Endodermal cell (in vitro differentiated cells): ENCODE data around the gene EMILIN2. TPM values are rescaled to one million over a fixed set of nuclear protein-coding genes. Genes with fewer than 3 reads are reported as not detected.

Experiments used
- DNase-seq: peaks from one replicate; pipeline ENCODE4 v3.0.0-alpha.2; 2017
- H3K27ac ChIP-seq: 2 replicates; pipeline ENCODE4 v1.5.1; 2013; ENCODE audit warnings: mild to moderate bottlenecking, low read depth, low read length, moderate library complexity
- H3K27me3 ChIP-seq: 2 replicates; pipeline ENCODE4 v1.6.1; 2013; ENCODE audit warnings: mild to moderate bottlenecking, low read length, moderate library complexity; ENCODE audit not compliant: insufficient read depth, control insufficient read depth, poor library complexity, severe bottlenecking
- H3K36me3 ChIP-seq: 2 replicates; pipeline ENCODE4 v1.7.0; 2013; ENCODE audit warnings: mild to moderate bottlenecking, low read length, moderate library complexity; ENCODE audit not compliant: control insufficient read depth, insufficient read depth
- H3K4me1 ChIP-seq: one replicate; pipeline ENCODE4 v1.7.0; 2013; ENCODE audit warnings: low read length; ENCODE audit not compliant: control insufficient read depth, insufficient read depth
- H3K4me3 ChIP-seq: 2 replicates; pipeline ENCODE4 v1.5.1; 2013; ENCODE audit warnings: mild to moderate bottlenecking, low read length, moderate library complexity
- H3K9ac ChIP-seq: 2 replicates; pipeline ENCODE4 v1.6.1; 2013; ENCODE audit warnings: mild to moderate bottlenecking, low read length, moderate library complexity; ENCODE audit not compliant: poor library complexity, severe bottlenecking; ENCODE audit errors: extremely low read depth
- H3K9me3 ChIP-seq: 2 replicates; pipeline ENCODE4 v1.6.1; 2013; ENCODE audit warnings: mild to moderate bottlenecking, low read length, moderate library complexity; ENCODE audit not compliant: control insufficient read depth
- H3K27ac Mint-ChIP-seq: 2 replicates; pipeline ENCODE4 v1.8.0; 2020; ENCODE audit warnings: mixed read lengths
- H3K27me3 Mint-ChIP-seq: 2 replicates; pipeline ENCODE4 v1.8.0; 2021; ENCODE audit warnings: mild to moderate bottlenecking, mixed read lengths; ENCODE audit not compliant: insufficient read depth
- H3K36me3 Mint-ChIP-seq: 2 replicates; pipeline ENCODE4 v1.8.0; 2020; ENCODE audit warnings: low read depth, mixed read lengths
- H3K4me1 Mint-ChIP-seq: 2 replicates; pipeline ENCODE4 v1.8.0; 2020; ENCODE audit warnings: mixed read lengths
- H3K4me3 Mint-ChIP-seq: 2 replicates; pipeline ENCODE4 v1.8.0; 2020; ENCODE audit warnings: mild to moderate bottlenecking, moderate library complexity, mixed read lengths
- H3K9me3 Mint-ChIP-seq: 2 replicates; pipeline ENCODE4 v1.8.0; 2020; ENCODE audit warnings: mild to moderate bottlenecking, mixed read lengths
- WGBS, 2 experiments: methylation state at CpG; one replicate each; pipeline versions ENCODE4 v1.1.5 to v1.1.7; 2013; ENCODE audit warnings: missing lambda C conversion rate in 2 of 2, mixed read lengths in 1 of 2; ENCODE audit not compliant: insufficient coverage in 1 of 2, insufficient read length in 1 of 2; 5-methylcytosine and 5-hydroxymethylcytosine counted together
- total RNA-seq, 2 donors: library from RNA; stranded (reverse); fragmentation: NEBNext Ultra II Directional in 1 of 2; extraction: Animal tissue kit (Norgen Biotek cat#: 25700) in 1 of 2; gene quantifications; 2 replicates in 1 of 2; 3 replicates in 1 of 2; pipeline ENCODE4 v1.2.1, GENCODE V29; 2021
- TF ChIP-seq, protein P1 (sequence below): fragments of 200-600 bp; sonication (generic); conservative IDR thresholded peaks from 2 replicates; pipeline ENCODE4 v1.5.0; 2021; ENCODE audit warnings: antibody characterized with exemption, mild to moderate bottlenecking

The EMILIN2 gene
- total RNA-seq, 2 donors from 2014 or later: 14.2 to 16.8 TPM

DNA sequence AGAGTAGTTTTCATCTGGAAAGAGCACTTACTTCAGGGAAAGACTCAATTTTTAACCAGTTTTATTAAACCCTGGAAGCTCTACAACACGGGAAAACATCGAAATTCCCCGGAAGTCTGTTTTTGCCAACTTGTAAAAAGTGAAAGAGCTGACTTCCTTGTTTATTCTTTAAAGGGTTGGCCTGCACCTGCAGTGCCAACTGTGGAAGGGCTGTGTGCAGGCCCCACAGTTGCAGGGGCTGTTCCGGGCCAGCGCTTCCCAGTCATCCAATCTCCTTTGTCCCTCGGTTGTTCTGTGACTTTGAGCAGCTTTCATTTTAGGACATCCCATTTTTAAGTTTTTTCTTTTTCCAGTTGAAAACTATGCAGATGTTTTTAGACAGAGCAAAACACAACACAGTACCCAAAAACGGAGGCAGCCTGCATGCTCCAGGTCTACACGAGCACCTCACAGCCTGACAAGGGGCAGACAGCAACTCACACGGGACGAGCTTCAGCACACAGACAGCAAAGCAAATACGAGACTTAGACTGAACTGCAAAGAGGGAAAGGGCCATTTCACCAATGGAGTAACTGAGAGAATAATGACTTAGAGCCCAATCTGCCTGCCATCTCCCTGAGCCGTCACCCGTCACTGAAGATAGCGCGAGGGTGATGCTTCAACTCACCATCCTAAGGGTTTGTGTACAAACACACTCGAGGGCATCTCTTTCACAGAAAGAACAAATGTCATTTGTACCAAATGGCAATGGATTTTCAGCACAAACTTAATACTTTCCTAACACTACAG, 70.6 kb downstream of the EMILIN2 start:
- H3K4me1 ChIP-seq: no peaks in the 10 kb centered on the region
- peak; percentile 29 for DNase-seq
- peaks cover 54% of the 10 kb centered on the region for H3K36me3 ChIP-seq
- Mint-ChIP-seq H3K4me3 (no peak overlapping the region), H3K27ac (no peak overlapping the region), H3K27me3 (no peaks in the 10 kb centered on the region), H3K9me3 (no peaks in the 10 kb centered on the region), H3K4me1 (peaks cover 8% of the 10 kb centered on the region), H3K36me3 (peaks cover 61% of the 10 kb centered on the region)
- TF ChIP-seq, protein P1, sequence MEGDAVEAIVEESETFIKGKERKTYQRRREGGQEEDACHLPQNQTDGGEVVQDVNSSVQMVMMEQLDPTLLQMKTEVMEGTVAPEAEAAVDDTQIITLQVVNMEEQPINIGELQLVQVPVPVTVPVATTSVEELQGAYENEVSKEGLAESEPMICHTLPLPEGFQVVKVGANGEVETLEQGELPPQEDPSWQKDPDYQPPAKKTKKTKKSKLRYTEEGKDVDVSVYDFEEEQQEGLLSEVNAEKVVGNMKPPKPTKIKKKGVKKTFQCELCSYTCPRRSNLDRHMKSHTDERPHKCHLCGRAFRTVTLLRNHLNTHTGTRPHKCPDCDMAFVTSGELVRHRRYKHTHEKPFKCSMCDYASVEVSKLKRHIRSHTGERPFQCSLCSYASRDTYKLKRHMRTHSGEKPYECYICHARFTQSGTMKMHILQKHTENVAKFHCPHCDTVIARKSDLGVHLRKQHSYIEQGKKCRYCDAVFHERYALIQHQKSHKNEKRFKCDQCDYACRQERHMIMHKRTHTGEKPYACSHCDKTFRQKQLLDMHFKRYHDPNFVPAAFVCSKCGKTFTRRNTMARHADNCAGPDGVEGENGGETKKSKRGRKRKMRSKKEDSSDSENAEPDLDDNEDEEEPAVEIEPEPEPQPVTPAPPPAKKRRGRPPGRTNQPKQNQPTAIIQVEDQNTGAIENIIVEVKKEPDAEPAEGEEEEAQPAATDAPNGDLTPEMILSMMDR: no peak
- H3K4me3 ChIP-seq: no peak overlapping the region
- no peaks in the 10 kb centered on the region for H3K27me3 ChIP-seq
- peak overlapping the region; percentile 38 for H3K27ac ChIP-seq
- no peak overlapping the region for H3K9ac ChIP-seq
- H3K9me3 ChIP-seq: no peaks in the 10 kb centered on the region
- WGBS, 2 experiments: 89 to 90% methylated on average over 15 to 16 of the region's 16 CpGs

GRCh38 chr18:2918761-2919550, 72.2 kb downstream of the EMILIN2 start:
- H3K4me1 ChIP-seq: no peaks in the 10 kb centered on the region
- DNase-seq: no peak
- TF ChIP-seq, protein P1: no peak

GRCh38 chr18:2919600-2919999, 72.8 kb downstream of the EMILIN2 start:
- no peaks in the 10 kb centered on the region for H3K9me3 ChIP-seq
- no peak overlapping the region for H3K27ac Mint-ChIP-seq
- DNase-seq: no peak
- peaks cover 66% of the 10 kb centered on the region for H3K36me3 Mint-ChIP-seq
- no peaks in the 10 kb centered on the region for H3K4me1 ChIP-seq
- H3K4me1 Mint-ChIP-seq: peaks cover 8% of the 10 kb centered on the region
- WGBS, 2 experiments: 94 to 96% methylated on average over 5 of the region's 5 CpGs
- H3K9me3 Mint-ChIP-seq: no peaks in the 10 kb centered on the region
- no peaks in the 10 kb centered on the region for H3K27me3 Mint-ChIP-seq
- no peaks in the 10 kb centered on the region for H3K27me3 ChIP-seq
- TF ChIP-seq, protein P1: no peak
- no peak overlapping the region for H3K9ac ChIP-seq
- no peak overlapping the region for H3K27ac ChIP-seq
- no peak overlapping the region for H3K4me3 ChIP-seq
- H3K36me3 ChIP-seq: peaks cover 58% of the 10 kb centered on the region
- no peak overlapping the region for H3K4me3 Mint-ChIP-seq

More at GRCh38 chr18:2918761-2919550, 72.2 kb downstream of the EMILIN2 start:
- 95 to 99% methylated on average over 11 to 18 of the region's 18 CpGs for WGBS, 2 experiments
- Mint-ChIP-seq H3K4me1 (peaks cover 8% of the 10 kb centered on the region), H3K36me3 (peaks cover 65% of the 10 kb centered on the region), H3K27ac (no peak overlapping the region), H3K9me3 (no peaks in the 10 kb centered on the region), H3K4me3 (no peak overlapping the region), H3K27me3 (no peaks in the 10 kb centered on the region)
- Histone ChIP-seq H3K27me3 (no peaks in the 10 kb centered on the region), H3K36me3 (peaks cover 55% of the 10 kb centered on the region), H3K9ac (no peak overlapping the region), H3K9me3 (no peaks in the 10 kb centered on the region), H3K4me3 (no peak overlapping the region), H3K27ac (no peak overlapping the region)
